Mesendoderm (in vitro differentiated cells): ENCODE results near the gene FXYD6.

Source experiments
- DNase-seq: peaks from one replicate; pipeline ENCODE4 v3.0.0; 2013
- H2AK5ac ChIP-seq: 2 replicates; pipeline ENCODE4 v1.6.1; 2013; ENCODE audit warnings: low read length, inconsistent platforms
- H2BK120ac ChIP-seq: 2 replicates; pipeline ENCODE4 v1.6.1; 2013; ENCODE audit warnings: low read depth, mild to moderate bottlenecking, low read length, moderate library complexity, mixed read lengths
- H2BK15ac ChIP-seq: replicated peaks from 2 replicates; pipeline ENCODE4 v1.6.1; 2013; ENCODE audit warnings: low read depth, mild to moderate bottlenecking, moderate library complexity
- H2BK5ac ChIP-seq: 2 replicates; pipeline ENCODE4 v1.6.1; 2013; ENCODE audit warnings: low read length, inconsistent platforms
- H3K18ac ChIP-seq: 2 replicates; pipeline ENCODE4 v1.6.1; 2013; ENCODE audit warnings: mild to moderate bottlenecking, low read length, mixed read lengths
- H3K23ac ChIP-seq: one replicate; pipeline ENCODE4 v1.6.1; 2013; ENCODE audit warnings: low read length
- H3K27ac ChIP-seq: 2 replicates; pipeline ENCODE4 v1.5.1; 2013; ENCODE audit warnings: low read depth, mild to moderate bottlenecking, inconsistent platforms, low read length, moderate library complexity
- H3K27me3 ChIP-seq: 2 replicates; pipeline ENCODE4 v1.6.1; 2013; ENCODE audit warnings: low read length, control low read depth, mild to moderate bottlenecking, inconsistent platforms; ENCODE audit not compliant: insufficient read depth, poor library complexity
- H3K36me3 ChIP-seq: 2 replicates; pipeline ENCODE4 v1.6.1; 2013; ENCODE audit warnings: low read length, inconsistent platforms; ENCODE audit not compliant: control insufficient read depth, insufficient read depth
- H3K4ac ChIP-seq: one replicate; pipeline ENCODE4 v1.6.1; 2013; ENCODE audit warnings: low read depth, mild to moderate bottlenecking, low read length, moderate library complexity
- H3K4me1 ChIP-seq: 2 replicates; pipeline ENCODE4 v1.6.1; 2013; ENCODE audit warnings: low read depth, low read length, inconsistent platforms; ENCODE audit not compliant: control insufficient read depth
- H3K4me2 ChIP-seq: 2 replicates; pipeline ENCODE4 v1.6.1; 2013; ENCODE audit warnings: low read length
- H3K4me3 ChIP-seq: 2 replicates; pipeline ENCODE4 v1.5.1; 2013; ENCODE audit warnings: mild to moderate bottlenecking, low read length
- H3K56ac ChIP-seq: one replicate; pipeline ENCODE4 v1.6.1; 2013; ENCODE audit warnings: low read length
- H3K79me1 ChIP-seq: 2 replicates; pipeline ENCODE4 v1.6.1; 2013; ENCODE audit warnings: low read length, inconsistent platforms
- H3K79me2 ChIP-seq: 2 replicates; pipeline ENCODE4 v1.6.1; 2013; ENCODE audit warnings: mild to moderate bottlenecking, low read length; ENCODE audit not compliant: control insufficient read depth, insufficient read depth
- H3K9ac ChIP-seq: 2 replicates; pipeline ENCODE4 v1.6.1; 2013; ENCODE audit warnings: low read length, inconsistent platforms
- H4K5ac ChIP-seq: one replicate; pipeline ENCODE4 v1.6.1; 2013; ENCODE audit warnings: low read length
- H4K8ac ChIP-seq: one replicate; pipeline ENCODE4 v1.6.1; 2013; ENCODE audit warnings: low read depth, mild to moderate bottlenecking, control low read depth, low read length, moderate library complexity
- WGBS: extraction: QIAGEN DNeasy Blood & Tissue Kit; methylation state at CpG from one replicate; pipeline ENCODE4 v1.1.7; 2013; ENCODE audit warnings: low lambda C conversion rate, missing lambda C conversion rate; ENCODE audit not compliant: insufficient coverage; ENCODE audit errors: extremely low coverage; 5-methylcytosine and 5-hydroxymethylcytosine counted together

FXYD6 gene

DNA sequence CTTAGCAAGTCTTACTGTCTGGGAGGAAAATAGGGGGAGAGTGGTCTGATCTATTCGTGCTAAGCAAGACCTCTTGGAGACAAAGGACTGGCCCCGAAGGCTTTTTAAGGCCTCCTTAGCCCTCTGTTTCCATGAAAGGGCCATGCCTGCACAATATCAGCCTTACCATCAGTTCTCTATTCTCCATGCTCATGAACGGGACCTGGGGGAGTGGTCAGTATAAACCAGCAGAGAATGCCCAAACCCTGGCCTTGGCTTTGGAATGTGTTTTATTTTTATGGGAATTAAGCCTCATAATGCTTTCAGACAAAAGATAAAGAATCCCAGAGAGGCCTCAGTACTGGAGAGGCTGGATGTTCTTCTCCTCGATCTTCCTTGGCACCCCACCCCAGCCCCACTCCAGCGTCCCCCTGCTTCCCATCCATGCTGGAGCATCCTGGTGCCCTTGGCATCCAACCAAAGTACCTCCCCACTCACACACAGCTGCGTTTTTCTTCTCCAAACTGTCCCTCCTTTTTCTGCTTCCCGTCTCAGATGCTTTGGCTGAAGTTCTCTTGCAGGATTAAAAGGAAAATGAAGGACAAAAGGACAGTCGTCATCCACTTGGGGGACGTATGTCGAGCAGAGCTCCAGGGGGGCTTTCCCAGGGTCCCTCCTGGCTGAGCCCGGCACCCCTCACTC is 18.6 kb downstream of the FXYD6 start:
- Histone ChIP-seq H3K4me1 (peaks cover 2% of the 10 kb centered on the region), H4K5ac (no peak overlapping the region), H3K4ac (no peak overlapping the region), H3K27me3 (no peaks in the 10 kb centered on the region), H2AK5ac (no peak overlapping the region), H3K18ac (no peak overlapping the region), H2BK120ac (no peak overlapping the region), H2BK5ac (no peak overlapping the region), H3K79me2 (no peaks in the 10 kb centered on the region), H3K56ac (no peak overlapping the region), H3K23ac (no peak overlapping the region), H3K27ac (no peak overlapping the region), H3K36me3 (no peaks in the 10 kb centered on the region), H4K8ac (no peak overlapping the region), H3K79me1 (no peaks in the 10 kb centered on the region), H3K9ac (no peak overlapping the region), H3K4me2 (no peak overlapping the region), H3K4me3 (no peak overlapping the region), H2BK15ac (no peak overlapping the region)
- WGBS, result no CpG with 5 or more reads among the region's 11 CpGs
- no peak for DNase-seq

DNA sequence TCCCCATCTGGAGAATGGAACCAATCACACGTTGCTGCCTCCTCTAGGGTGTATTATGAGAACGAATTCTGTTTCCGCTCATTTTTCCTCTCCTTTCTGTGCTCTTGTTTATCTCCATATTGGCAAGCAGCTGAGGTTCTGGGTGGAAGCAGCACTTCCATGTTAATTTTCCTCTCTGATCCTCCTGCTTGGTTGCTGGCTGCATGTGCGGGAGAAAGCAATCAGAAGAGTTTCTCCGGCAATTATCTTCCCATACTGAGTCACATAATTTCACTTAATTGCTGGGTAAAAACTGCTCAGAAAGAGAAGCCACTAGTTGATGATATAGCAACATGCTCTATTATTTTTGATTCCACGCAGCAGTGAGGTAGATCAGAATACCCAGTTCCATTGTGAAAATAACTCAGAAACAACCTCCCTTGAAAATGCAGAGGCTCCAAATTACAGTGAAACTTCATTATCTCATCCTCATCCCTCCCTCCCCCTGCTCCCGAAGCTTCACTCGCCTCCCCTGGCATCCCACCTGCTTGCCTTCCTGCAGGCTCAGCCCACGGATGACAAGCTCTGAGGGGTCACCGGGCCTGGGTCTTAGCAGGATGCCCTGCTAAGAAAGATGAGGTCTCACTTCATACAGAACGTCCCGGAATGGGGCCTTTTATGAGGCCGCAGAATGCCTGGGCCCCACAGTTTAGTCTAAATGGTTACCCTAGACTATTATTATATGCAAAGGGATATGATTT is 20.4 kb downstream of the FXYD6 start:
- no peak overlapping the region for H3K4ac ChIP-seq
- H3K4me1 ChIP-seq, result peaks cover 2% of the 10 kb centered on the region
- no peak overlapping the region for H3K9ac ChIP-seq
- no peaks in the 10 kb centered on the region for H3K79me1 ChIP-seq
- no peak overlapping the region for H3K4me3 ChIP-seq
- H4K8ac ChIP-seq, result no peak overlapping the region
- no peak overlapping the region for H2BK5ac ChIP-seq
- no peak overlapping the region for H2BK120ac ChIP-seq
- H3K18ac ChIP-seq, result no peak overlapping the region
- H3K79me2 ChIP-seq, result no peaks in the 10 kb centered on the region
- no peak for DNase-seq
- H3K56ac ChIP-seq, result no peak overlapping the region
- H3K36me3 ChIP-seq, result no peaks in the 10 kb centered on the region
- H3K23ac ChIP-seq, result no peak overlapping the region
- H3K27ac ChIP-seq, result no peak overlapping the region
- H2AK5ac ChIP-seq, result no peak overlapping the region
- H4K5ac ChIP-seq, result no peak overlapping the region
- H3K4me2 ChIP-seq, result no peak overlapping the region
- H2BK15ac ChIP-seq, result no peak overlapping the region
- no CpG with 5 or more reads among the region's 13 CpGs for WGBS
- no peaks in the 10 kb centered on the region for H3K27me3 ChIP-seq

DNA sequence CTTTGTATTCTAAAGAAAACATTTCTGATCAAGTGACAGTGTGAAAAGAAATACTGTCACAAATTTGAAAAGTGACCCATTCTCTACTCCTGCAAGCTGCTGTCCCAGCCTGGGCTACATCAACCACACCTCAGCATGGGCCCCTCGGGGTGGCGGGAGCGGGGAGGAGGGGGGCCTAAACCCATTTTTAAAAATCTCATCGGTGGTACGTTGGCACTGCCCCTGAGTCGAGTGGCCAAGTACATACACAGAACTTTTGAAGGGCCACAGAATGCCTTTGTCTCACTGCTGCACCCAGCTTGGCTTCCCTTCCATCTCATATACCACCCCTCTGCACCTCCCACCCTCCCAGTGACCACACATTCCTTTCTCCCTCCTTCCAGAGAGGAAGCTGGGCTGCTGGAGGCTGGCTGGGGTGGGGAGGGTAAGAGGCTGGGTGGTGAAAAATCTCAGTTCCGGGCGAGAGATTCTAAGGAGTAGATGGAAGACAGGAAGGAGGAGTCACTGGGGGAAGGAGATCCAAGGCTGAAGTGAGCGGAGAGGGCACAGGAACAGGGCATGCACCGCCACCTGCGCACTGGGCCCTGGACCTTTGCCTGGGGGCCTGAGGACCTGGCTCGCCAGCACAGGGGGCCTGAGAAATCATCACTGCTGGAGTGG is 21.1 kb downstream of the FXYD6 start:
- H3K9ac ChIP-seq, result no peak overlapping the region
- no peak overlapping the region for H2AK5ac ChIP-seq
- H3K4me3 ChIP-seq, result no peak overlapping the region
- DNase-seq, result peak; percentile 38
- H4K8ac ChIP-seq, result no peak overlapping the region
- H3K56ac ChIP-seq, result no peak overlapping the region
- H3K4ac ChIP-seq, result no peak overlapping the region
- H2BK5ac ChIP-seq, result no peak overlapping the region
- no peak overlapping the region for H3K27ac ChIP-seq
- H3K36me3 ChIP-seq, result no peaks in the 10 kb centered on the region
- no peak overlapping the region for H2BK15ac ChIP-seq
- peaks cover 3% of the 10 kb centered on the region for H3K4me1 ChIP-seq
- H3K27me3 ChIP-seq, result no peaks in the 10 kb centered on the region
- H3K4me2 ChIP-seq, result no peak overlapping the region
- no peaks in the 10 kb centered on the region for H3K79me1 ChIP-seq
- no peak overlapping the region for H2BK120ac ChIP-seq
- no CpG with 5 or more reads among the region's 12 CpGs for WGBS
- no peaks in the 10 kb centered on the region for H3K79me2 ChIP-seq
- no peak overlapping the region for H4K5ac ChIP-seq
- H3K23ac ChIP-seq, result no peak overlapping the region
- H3K18ac ChIP-seq, result no peak overlapping the region

DNA sequence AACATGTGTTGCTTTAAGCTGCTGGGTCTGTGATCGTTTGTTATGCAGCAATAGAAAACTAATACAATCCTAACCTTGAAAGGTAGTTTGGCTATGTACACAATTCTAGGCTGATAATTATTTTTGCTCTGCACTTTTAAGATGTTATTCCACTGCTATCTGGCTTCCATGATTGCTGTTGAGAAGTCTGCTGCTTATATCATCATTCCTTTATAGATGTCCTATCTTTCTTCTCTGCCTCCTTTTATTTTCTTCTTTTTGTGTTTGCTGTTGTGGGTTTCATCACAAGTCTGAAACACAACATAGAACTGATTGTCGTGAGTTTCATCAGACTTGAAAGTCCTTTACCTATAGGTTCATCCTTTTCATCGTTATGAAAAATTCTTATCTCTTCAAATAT is 24.1 kb downstream of the FXYD6 start:
- H2AK5ac ChIP-seq, result no peak overlapping the region
- WGBS, result no CpG with 5 or more reads among the region's 3 CpGs
- no peak overlapping the region for H3K56ac ChIP-seq
- peaks cover 3% of the 10 kb centered on the region for H3K4me1 ChIP-seq
- H3K23ac ChIP-seq, result no peak overlapping the region
- no peak overlapping the region for H3K4me2 ChIP-seq
- no peaks in the 10 kb centered on the region for H3K79me1 ChIP-seq
- no peak overlapping the region for H4K8ac ChIP-seq
- H3K36me3 ChIP-seq, result no peaks in the 10 kb centered on the region
- H2BK15ac ChIP-seq, result no peak overlapping the region
- no peak overlapping the region for H3K4me3 ChIP-seq
- H3K4ac ChIP-seq, result no peak overlapping the region
- no peak overlapping the region for H3K18ac ChIP-seq
- H3K27me3 ChIP-seq, result no peaks in the 10 kb centered on the region
- no peak for DNase-seq
- no peak overlapping the region for H3K27ac ChIP-seq
- H3K9ac ChIP-seq, result no peak overlapping the region
- no peak overlapping the region for H2BK120ac ChIP-seq
- no peak overlapping the region for H4K5ac ChIP-seq
- H2BK5ac ChIP-seq, result no peak overlapping the region
- H3K79me2 ChIP-seq, result no peaks in the 10 kb centered on the region

DNA sequence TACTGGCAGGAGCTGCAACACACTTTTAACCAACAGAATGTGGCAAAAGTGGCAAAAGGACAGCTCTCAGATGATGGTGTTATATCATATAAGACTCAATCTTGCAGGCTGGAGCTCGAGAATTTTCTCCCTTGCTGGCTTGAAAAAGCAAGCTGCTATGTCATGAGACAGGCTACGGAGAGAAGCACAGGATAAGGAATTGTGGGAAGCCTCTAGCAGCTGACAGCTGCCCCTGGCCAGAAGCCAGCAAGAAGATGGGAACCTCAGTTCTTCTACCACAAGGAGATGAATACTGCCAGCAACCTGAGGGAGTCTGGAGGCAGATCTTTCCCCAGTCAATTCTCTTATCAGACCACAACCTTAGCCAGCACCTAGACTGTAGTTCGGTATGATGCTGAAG is 24.6 kb downstream of the FXYD6 start:
- Histone ChIP-seq H3K23ac (no peak overlapping the region), H3K27me3 (no peaks in the 10 kb centered on the region), H2BK120ac (no peak overlapping the region), H3K4ac (no peak overlapping the region), H2AK5ac (no peak overlapping the region), H2BK15ac (no peak overlapping the region), H3K36me3 (no peaks in the 10 kb centered on the region), H2BK5ac (no peak overlapping the region), H3K18ac (no peak overlapping the region), H3K4me1 (peaks cover 3% of the 10 kb centered on the region), H3K4me2 (no peak overlapping the region), H4K5ac (no peak overlapping the region), H3K79me1 (no peaks in the 10 kb centered on the region), H4K8ac (no peak overlapping the region), H3K27ac (no peak overlapping the region), H3K4me3 (no peak overlapping the region), H3K79me2 (no peaks in the 10 kb centered on the region), H3K9ac (no peak overlapping the region), H3K56ac (no peak overlapping the region)
- no peak for DNase-seq
- WGBS, result no CpG with 5 or more reads among the region's 3 CpGs
